ENCODE data around the gene BZW1. TPM values are rescaled to one million over a fixed set of nuclear protein-coding genes. Genes with fewer than 3 reads are reported as not detected.
"Not testable (repeated sequence)": the region's sequence is repeated elsewhere in the genome, so short reads cannot be mapped to it uniquely, and the experiment has no call there.

Gene BZW1
- polyA plus RNA-seq, 1 donor (not counting 4 experiments of a cell fraction or from before 2014, with no cell fraction given): 402 TPM

DNA sequence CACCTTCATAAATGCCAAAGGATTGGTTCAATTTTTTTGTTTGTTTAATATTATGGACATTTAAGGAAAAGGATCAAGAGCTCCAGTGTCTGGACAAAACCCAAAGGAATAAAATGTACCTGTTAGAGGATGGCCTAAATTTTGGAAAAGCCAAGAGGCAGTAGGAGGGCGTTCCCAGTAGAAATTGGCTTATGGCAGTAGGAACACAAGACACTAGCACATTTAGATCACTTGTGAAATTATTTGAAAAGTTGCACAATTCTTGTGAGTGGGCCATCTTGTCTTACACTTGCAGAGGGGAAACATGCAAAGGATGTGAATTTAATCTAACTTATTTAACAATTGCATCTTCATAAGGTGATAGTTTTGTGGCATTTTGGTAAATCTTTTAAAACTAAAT lies 3.2 kb downstream of the BZW1 start:
- Histone ChIP-seq H3K27ac (ENCODE audit: control insufficient read depth, insufficient read depth, low read length) (no peak overlapping the region), H3K4me1 (ENCODE audit: control insufficient read depth, extremely low read depth, insufficient read depth, low read length) (peaks cover 24% of the 10 kb centered on the region), H3K27me3 (ENCODE audit: control insufficient read depth, extremely low read depth, insufficient read depth, low read length) (no peaks in the 10 kb centered on the region), H4K20me1 (ENCODE audit: control insufficient read depth, extremely low read depth, insufficient read depth, low read length) (peaks cover 13% of the 10 kb centered on the region), H3K9me3 (ENCODE audit: control insufficient read depth, low read depth, low read length) (no peaks in the 10 kb centered on the region), H3K4me3 (ENCODE audit: control insufficient read depth in 2 of 3, extremely low read depth in 1 of 3, insufficient read depth in 2 of 3, low read depth in 1 of 3, low read length in 3 of 3) (no peak overlapping the region), H3K36me3 (ENCODE audit: control insufficient read depth in 2 of 2, extremely low read depth in 1 of 2, insufficient read depth in 2 of 2, low read length in 2 of 2) (peaks cover 29 to 41% of the 10 kb centered on the region in 2 experiments), H3K9ac (ENCODE audit: control insufficient read depth, extremely low read depth, insufficient read depth, low read length) (no peak overlapping the region), H3K4me2 (ENCODE audit: control insufficient read depth, extremely low read depth, insufficient read depth, low read depth, low read length) (no peak overlapping the region), H3K79me2 (ENCODE audit: control insufficient read depth, insufficient read depth, low read length) (peaks cover 59% of the 10 kb centered on the region), H2AFZ (ENCODE audit: control insufficient read depth, low read length) (no peak overlapping the region), H3K9me1 (ENCODE audit: control insufficient read depth, extremely low read depth, insufficient read depth, low read length) (no peaks in the 10 kb centered on the region)
- DNase-seq (ENCODE audit: low read depth, low spot score): no peak
- TF ChIP-seq EZH2 (IDR thresholded peaks at IDR 0.05; ENCODE audit: low read length): no peak
- TF ChIP-seq, protein P1, sequence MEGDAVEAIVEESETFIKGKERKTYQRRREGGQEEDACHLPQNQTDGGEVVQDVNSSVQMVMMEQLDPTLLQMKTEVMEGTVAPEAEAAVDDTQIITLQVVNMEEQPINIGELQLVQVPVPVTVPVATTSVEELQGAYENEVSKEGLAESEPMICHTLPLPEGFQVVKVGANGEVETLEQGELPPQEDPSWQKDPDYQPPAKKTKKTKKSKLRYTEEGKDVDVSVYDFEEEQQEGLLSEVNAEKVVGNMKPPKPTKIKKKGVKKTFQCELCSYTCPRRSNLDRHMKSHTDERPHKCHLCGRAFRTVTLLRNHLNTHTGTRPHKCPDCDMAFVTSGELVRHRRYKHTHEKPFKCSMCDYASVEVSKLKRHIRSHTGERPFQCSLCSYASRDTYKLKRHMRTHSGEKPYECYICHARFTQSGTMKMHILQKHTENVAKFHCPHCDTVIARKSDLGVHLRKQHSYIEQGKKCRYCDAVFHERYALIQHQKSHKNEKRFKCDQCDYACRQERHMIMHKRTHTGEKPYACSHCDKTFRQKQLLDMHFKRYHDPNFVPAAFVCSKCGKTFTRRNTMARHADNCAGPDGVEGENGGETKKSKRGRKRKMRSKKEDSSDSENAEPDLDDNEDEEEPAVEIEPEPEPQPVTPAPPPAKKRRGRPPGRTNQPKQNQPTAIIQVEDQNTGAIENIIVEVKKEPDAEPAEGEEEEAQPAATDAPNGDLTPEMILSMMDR (optimal IDR thresholded peaks at IDR 0.05 in 1 of 3, IDR thresholded peaks at IDR 0.05 in 1 of 3, conservative IDR thresholded peaks at IDR 0.05 in 1 of 3; ENCODE audit: extremely low read depth in 1 of 3, insufficient read depth in 2 of 3, low read length in 3 of 3): no peak
- FAIRE-seq: no peak
- dilution Hi-C loops (cut with MboI; ENCODE audit: extremely low pct_ligation_motif_present, low sequenced_read_pairs): no loop called here

DNA sequence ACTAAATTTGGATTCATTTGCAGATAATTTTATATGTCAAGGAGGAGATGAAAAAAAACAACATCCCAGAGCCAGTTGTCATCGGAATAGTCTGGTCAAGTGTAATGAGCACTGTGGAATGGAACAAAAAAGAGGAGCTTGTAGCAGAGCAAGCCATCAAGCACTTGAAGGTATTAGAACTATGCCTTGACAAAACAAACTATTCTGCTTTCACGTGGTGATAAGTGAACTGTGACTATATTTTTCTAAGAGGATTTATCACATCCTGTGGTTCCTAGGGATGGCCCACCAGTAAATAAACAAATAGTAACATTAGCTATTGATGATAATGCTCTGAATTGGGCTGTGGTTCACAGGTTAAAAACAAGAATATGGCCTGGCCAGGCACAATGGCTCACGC lies 7.0 kb downstream of the BZW1 start:
- H4K20me1 ChIP-seq (ENCODE audit: control insufficient read depth, extremely low read depth, insufficient read depth, low read length); H3K4me3 ChIP-seq (ENCODE audit: control insufficient read depth in 2 of 3, extremely low read depth in 1 of 3, insufficient read depth in 2 of 3, low read depth in 1 of 3, low read length in 3 of 3); H3K9me3 ChIP-seq (ENCODE audit: control insufficient read depth, low read depth, low read length); H3K4me1 ChIP-seq (ENCODE audit: control insufficient read depth, extremely low read depth, insufficient read depth, low read length); H3K9ac ChIP-seq (ENCODE audit: control insufficient read depth, extremely low read depth, insufficient read depth, low read length); H3K27me3 ChIP-seq (ENCODE audit: control insufficient read depth, extremely low read depth, insufficient read depth, low read length); H3K4me2 ChIP-seq (ENCODE audit: control insufficient read depth, extremely low read depth, insufficient read depth, low read depth, low read length); dilution Hi-C loops (cut with MboI; ENCODE audit: extremely low pct_ligation_motif_present, low sequenced_read_pairs); H3K27ac ChIP-seq (ENCODE audit: control insufficient read depth, insufficient read depth, low read length); H2AFZ ChIP-seq (ENCODE audit: control insufficient read depth, low read length); H3K9me1 ChIP-seq (ENCODE audit: control insufficient read depth, extremely low read depth, insufficient read depth, low read length); DNase-seq (ENCODE audit: low read depth, low spot score): not testable (repeated sequence)
- peaks cover 35 to 57% of the 10 kb centered on the region in 2 experiments for H3K36me3 ChIP-seq (ENCODE audit: control insufficient read depth in 2 of 2, extremely low read depth in 1 of 2, insufficient read depth in 2 of 2, low read length in 2 of 2)
- peak; percentile 59 for FAIRE-seq
- H3K79me2 ChIP-seq (ENCODE audit: control insufficient read depth, insufficient read depth, low read length): peaks cover 39% of the 10 kb centered on the region

DNA sequence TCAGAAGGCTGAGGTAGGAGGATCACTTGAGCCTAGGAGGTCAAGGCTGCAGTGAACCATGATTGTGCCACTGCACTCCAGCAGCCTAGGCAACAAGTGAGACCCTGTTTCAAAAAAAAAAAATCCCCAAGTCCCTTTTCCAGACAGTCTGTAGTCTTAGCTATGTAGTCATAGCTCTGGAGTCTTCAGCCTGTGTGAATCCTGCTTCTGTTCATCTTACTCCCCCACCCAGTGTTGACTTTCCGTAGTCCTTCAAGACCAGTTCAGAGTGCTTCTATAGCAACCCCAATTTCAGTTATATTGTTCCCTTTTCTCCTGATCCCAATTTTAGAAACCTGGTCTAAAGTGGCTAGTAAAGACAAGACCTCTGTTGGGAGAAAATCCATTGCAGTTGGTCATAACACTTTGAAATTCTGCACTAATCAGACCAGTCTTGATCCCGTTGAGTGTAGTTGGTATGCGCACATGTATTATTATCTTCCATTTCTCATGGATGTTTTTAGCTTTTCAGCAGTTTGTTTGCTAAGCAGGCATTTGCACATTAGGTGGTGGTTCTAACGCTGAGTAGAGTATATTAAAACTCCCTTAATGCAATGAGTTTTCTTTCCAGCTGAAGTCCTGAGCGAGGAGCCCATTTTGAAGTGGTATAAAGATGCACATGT lies 9.0 kb downstream of the BZW1 start:
- no peak for FAIRE-seq
- Histone ChIP-seq H3K27ac (ENCODE audit: control insufficient read depth, insufficient read depth, low read length) (no peak overlapping the region), H3K9me3 (ENCODE audit: control insufficient read depth, low read depth, low read length) (no peaks in the 10 kb centered on the region), H3K27me3 (ENCODE audit: control insufficient read depth, extremely low read depth, insufficient read depth, low read length) (no peaks in the 10 kb centered on the region), H3K4me3 (ENCODE audit: control insufficient read depth in 2 of 3, extremely low read depth in 1 of 3, insufficient read depth in 2 of 3, low read depth in 1 of 3, low read length in 3 of 3) (no peak overlapping the region), H3K9me1 (ENCODE audit: control insufficient read depth, extremely low read depth, insufficient read depth, low read length) (no peaks in the 10 kb centered on the region), H2AFZ (ENCODE audit: control insufficient read depth, low read length) (no peak overlapping the region), H4K20me1 (ENCODE audit: control insufficient read depth, extremely low read depth, insufficient read depth, low read length) (no peaks in the 10 kb centered on the region), H3K4me1 (ENCODE audit: control insufficient read depth, extremely low read depth, insufficient read depth, low read length) (no peaks in the 10 kb centered on the region), H3K79me2 (ENCODE audit: control insufficient read depth, insufficient read depth, low read length) (peaks cover 19% of the 10 kb centered on the region), H3K9ac (ENCODE audit: control insufficient read depth, extremely low read depth, insufficient read depth, low read length) (no peak overlapping the region), H3K4me2 (ENCODE audit: control insufficient read depth, extremely low read depth, insufficient read depth, low read depth, low read length) (no peak overlapping the region), H3K36me3 (ENCODE audit: control insufficient read depth in 2 of 2, extremely low read depth in 1 of 2, insufficient read depth in 2 of 2, low read length in 2 of 2) (peaks cover 24 to 39% of the 10 kb centered on the region in 2 experiments)
- no peak for DNase-seq (ENCODE audit: low read depth, low spot score)
- no peak for TF ChIP-seq EZH2 (IDR thresholded peaks at IDR 0.05; ENCODE audit: low read length)
- TF ChIP-seq, protein P1 (optimal IDR thresholded peaks at IDR 0.05 in 1 of 3, IDR thresholded peaks at IDR 0.05 in 1 of 3, conservative IDR thresholded peaks at IDR 0.05 in 1 of 3; ENCODE audit: extremely low read depth in 1 of 3, insufficient read depth in 2 of 3, low read length in 3 of 3): no peak
- dilution Hi-C loops (cut with MboI; ENCODE audit: extremely low pct_ligation_motif_present, low sequenced_read_pairs): no loop called here
